ENCODE results near the gene CCDC69.

CCDC69 gene, protein sequence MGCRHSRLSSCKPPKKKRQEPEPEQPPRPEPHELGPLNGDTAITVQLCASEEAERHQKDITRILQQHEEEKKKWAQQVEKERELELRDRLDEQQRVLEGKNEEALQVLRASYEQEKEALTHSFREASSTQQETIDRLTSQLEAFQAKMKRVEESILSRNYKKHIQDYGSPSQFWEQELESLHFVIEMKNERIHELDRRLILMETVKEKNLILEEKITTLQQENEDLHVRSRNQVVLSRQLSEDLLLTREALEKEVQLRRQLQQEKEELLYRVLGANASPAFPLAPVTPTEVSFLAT

DNA sequence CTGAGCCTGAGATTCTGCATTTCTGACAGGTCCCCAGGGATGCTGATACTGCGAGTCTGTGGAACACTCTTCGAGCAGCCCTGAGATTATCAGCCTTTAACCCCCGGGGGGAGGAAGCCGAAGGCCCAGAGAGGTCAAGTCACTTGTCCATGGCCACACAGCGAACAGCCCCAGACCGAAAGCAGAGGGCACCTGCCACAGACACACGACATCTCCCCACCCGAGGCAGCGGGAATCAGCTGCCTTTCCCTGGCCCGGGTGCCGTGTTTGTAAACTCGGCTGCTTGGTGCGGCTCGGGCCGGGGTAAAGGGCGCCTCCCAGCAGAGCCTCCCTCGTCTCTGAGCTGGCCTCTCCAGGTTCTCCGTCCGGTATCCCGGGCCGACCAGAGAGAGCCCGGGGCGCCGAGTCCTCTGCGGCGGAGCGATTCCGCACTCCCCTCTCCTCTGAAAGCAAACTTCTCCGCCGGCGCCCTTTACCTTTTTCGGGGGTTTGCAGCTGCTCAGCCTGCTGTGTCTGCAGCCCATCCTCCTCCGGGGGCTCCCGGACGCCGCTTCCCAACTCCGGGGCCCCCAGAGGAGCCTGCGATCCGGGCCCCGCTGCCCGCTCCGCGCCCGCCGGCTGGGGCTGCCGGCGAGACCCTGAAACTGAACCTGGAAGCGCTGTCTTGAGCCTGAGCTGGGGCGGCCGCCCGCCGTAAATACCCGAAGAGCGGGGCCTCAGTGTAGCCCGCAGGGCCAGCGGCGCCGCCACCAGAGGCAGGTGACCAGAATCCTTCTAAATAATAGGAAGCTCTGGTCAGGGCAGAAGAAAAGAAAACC lies at the start of gene CCDC69:
TSS of gene CCDC69 (minus strand) at position 646 of the 818 bp plus-strand sequence. CDS start at position 524, 122 bp downstream.
- peak; percentile 73 for DNase-seq (ENCODE audit: low read depth, low spot score)
- in situ Hi-C loops (cut with HindIII; ENCODE audit: low sequenced_read_pairs), result no loop called here
- peak within 1 kb of the TSS; percentile 50 for H3K4me3 ChIP-seq (ENCODE audit: low read depth, low read length)
- TF ChIP-seq, protein P1, sequence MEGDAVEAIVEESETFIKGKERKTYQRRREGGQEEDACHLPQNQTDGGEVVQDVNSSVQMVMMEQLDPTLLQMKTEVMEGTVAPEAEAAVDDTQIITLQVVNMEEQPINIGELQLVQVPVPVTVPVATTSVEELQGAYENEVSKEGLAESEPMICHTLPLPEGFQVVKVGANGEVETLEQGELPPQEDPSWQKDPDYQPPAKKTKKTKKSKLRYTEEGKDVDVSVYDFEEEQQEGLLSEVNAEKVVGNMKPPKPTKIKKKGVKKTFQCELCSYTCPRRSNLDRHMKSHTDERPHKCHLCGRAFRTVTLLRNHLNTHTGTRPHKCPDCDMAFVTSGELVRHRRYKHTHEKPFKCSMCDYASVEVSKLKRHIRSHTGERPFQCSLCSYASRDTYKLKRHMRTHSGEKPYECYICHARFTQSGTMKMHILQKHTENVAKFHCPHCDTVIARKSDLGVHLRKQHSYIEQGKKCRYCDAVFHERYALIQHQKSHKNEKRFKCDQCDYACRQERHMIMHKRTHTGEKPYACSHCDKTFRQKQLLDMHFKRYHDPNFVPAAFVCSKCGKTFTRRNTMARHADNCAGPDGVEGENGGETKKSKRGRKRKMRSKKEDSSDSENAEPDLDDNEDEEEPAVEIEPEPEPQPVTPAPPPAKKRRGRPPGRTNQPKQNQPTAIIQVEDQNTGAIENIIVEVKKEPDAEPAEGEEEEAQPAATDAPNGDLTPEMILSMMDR (IDR thresholded peaks at IDR 0.05; ENCODE audit: low read depth, low read length), result peak; percentile 11

DNA sequence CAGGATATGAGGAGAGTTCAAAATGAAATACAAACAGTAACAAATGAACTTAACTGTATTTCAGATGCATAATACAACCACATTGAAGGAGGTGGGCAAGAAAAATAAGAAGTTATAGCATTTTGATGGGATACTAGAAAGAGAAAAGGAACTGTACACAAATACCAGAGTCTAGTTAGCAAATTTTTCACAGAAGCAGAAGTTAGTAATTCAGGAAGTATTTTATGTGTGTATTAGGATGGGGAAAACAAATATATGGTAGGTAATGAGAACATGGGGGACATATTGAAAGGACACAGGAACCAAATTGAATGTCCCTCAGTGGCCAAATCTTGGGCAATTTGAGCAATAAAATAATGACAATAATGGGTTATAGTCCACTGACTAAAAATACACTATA lies 47.4 kb upstream of the CCDC69 start:
- in situ Hi-C loops (cut with HindIII; ENCODE audit: low sequenced_read_pairs), result no loop called here
- H3K4me3 ChIP-seq (ENCODE audit: low read depth, low read length), result no peak overlapping the region
- no peak for DNase-seq (ENCODE audit: low read depth, low spot score)
- TF ChIP-seq, protein P1 (IDR thresholded peaks at IDR 0.05; ENCODE audit: low read depth, low read length), result no peak

DNA sequence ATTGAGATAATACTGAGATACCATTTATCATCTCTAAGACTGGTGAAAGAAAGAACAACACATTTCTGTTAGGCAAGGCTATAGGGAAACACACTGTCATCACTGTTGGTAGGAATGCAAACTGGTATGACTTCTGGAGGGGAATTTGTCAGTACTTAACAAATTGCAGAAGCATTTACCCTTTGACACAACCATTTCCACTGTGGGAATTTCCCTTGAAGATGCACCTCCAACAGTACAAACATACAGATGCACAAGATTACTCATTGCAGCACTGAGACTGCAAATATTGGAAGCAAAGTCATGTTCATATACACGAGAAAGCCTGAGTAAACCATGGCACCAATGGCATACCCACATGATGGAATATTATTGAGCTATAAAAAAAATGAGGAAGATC lies 46.7 kb upstream of the CCDC69 start:
- in situ Hi-C loops (cut with HindIII; ENCODE audit: low sequenced_read_pairs), result no loop called here
- H3K4me3 ChIP-seq (ENCODE audit: low read depth, low read length), result no peak overlapping the region
- TF ChIP-seq, protein P1 (IDR thresholded peaks at IDR 0.05; ENCODE audit: low read depth, low read length), result no peak
- DNase-seq (ENCODE audit: low read depth, low spot score), result peak; percentile 31

DNA sequence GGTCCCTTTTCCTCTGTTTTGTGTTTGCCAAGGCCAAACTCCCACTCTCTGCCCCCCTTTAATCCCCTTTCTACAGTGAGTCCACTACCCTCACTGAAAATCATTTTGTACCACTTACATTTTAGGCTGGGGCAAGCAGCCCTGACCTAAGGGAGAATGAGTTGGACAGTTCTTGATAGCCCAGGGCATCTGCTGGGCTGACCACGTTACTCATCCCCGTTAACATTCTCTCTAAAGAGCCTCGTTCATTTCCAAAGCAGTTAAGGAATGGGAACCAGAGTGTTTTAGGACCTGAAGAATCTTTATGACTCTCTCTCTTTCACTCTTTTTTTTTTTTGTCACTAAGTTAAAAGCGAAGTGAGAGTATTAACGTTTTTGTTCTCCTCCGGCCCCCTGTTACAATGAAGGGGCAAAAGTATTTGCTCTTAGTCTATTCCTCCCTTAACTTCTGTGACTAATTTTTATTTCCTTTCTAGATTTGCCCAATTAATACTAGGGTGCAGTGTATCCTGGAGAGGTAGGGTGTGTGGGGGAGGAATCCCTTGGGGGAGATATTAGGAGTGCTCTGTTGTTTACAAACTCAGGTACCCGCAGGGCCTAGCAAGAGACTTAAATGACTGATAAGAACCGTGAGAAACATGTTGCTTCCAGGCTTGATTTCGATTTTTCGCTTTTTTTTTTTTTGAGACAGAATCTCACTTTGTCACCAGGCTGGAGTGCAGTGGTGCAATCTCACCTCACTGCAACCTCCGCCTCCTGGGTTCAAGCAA lies 43.8 kb upstream of the CCDC69 start:
- no peak overlapping the region for H3K4me3 ChIP-seq (ENCODE audit: low read depth, low read length)
- DNase-seq (ENCODE audit: low read depth, low spot score), result no peak
- TF ChIP-seq, protein P1 (IDR thresholded peaks at IDR 0.05; ENCODE audit: low read depth, low read length), result no peak
- in situ Hi-C loops (cut with HindIII; ENCODE audit: low sequenced_read_pairs), result no loop called here

DNA sequence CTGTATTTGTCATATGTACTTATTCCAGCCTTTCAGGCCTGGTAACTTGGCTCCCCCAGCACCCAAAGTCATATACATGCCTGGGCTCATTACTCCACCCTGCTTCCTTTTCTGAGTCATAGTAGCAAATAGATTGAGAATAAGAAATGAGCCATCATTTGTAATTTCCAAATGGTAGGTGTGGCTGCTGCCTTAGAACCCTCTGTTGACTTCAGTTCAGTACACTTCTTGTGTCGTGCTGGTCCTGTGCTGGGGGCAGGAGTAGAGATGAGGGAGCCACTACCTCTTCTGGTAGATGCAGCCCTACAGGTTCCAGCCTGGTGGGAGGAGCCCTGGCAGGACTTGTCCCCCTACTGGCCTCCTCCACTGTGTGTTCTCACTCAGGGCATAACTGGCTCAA lies 40.2 kb upstream of the CCDC69 start:
- peak; percentile 27 for DNase-seq (ENCODE audit: low read depth, low spot score)
- in situ Hi-C loops (cut with HindIII; ENCODE audit: low sequenced_read_pairs), result no loop called here
- TF ChIP-seq, protein P1 (IDR thresholded peaks at IDR 0.05; ENCODE audit: low read depth, low read length), result no peak
- no peak overlapping the region for H3K4me3 ChIP-seq (ENCODE audit: low read depth, low read length)

DNA sequence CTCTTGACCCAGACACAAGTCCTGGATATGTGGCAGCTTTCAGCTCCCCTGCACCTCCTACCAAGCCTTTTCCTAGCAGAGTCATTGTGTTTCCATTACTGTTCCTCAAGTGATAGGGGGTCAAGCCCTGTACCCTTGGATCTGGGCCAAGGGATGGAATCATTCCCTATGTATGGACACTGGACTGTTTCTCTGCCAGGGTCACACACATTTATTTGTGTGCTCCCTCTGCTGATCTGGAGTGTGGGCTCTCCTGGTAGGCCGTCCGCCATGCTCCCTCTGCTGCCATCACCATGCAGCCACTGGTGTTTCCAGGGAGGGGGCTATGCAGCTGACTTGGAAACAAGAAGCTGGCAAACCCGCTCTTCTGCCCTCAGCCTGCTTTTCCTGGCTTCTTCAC lies 38.6 kb upstream of the CCDC69 start:
- in situ Hi-C loops (cut with HindIII; ENCODE audit: low sequenced_read_pairs), result no loop called here
- TF ChIP-seq, protein P1 (IDR thresholded peaks at IDR 0.05; ENCODE audit: low read depth, low read length), result no peak
- no peak for DNase-seq (ENCODE audit: low read depth, low spot score)
- no peak overlapping the region for H3K4me3 ChIP-seq (ENCODE audit: low read depth, low read length)
